Hematopoietic multipotent progenitor cell treated with erythropoietin and hydrocortisone succinate and interleukin-3 and kit ligand, for 6 days (in vitro differentiated cells): ENCODE results near the gene TASOR2.

Source experiments
- DNase-seq: peaks from one replicate; pipeline ENCODE4 v3.0.0-alpha.2; 2015

Gene TASOR2

GRCh38 chr10:5688587-5688986 is 3.9 kb downstream of the TASOR2 start:
- DNase-seq, result no peak

DNA sequence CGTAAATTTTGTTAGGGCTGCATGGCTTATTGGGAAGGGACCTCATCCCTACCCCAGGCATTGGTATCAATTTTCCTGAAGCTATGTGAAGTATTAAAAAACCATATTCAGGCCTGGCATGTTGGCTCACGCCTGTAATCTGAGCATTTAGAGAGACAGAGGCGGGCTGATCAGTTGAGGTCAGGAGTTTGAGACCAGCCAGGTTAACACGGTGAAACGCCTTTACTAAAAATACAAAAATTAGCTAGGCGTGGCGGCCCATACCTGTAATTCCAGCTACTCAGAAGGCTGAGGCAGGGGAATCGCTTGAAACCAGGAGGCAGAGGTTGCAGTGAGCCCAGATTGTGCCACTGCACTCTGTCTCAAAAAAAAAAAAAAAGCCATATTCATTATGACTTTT is 7.1 kb downstream of the TASOR2 start:
- no peak for DNase-seq

GRCh38 chr10:5692461-5693358 is 8.1 kb downstream of the TASOR2 start:
- peak; percentile 68 for DNase-seq

- no peak for DNase-seq
Observed at GRCh38 chr10:5694573-5694972, 9.9 kb downstream of the TASOR2 start.

- peak; percentile 37 for DNase-seq
Observed at GRCh38 chr10:5697342-5697741, 12.7 kb downstream of the TASOR2 start.

DNA sequence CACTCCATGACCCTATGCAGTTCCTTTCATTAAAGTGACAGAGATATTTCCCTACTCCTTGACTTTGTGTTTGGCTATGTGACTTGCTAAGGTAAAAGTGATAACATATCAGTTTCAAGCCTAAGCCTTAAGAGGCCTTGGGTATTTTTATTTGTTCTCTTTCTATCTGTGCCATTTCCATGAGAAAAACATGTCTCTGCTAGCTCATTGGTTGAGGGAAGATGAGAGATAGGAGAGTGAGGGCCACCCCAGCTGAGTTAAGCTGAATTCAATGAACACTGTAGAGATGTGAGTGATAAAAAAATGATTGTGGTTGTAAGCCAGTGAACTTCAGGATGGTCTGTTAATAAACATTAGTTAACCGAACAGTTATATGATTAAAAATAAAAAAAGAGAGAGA is 13.4 kb downstream of the TASOR2 start:
- no peak for DNase-seq

DNA sequence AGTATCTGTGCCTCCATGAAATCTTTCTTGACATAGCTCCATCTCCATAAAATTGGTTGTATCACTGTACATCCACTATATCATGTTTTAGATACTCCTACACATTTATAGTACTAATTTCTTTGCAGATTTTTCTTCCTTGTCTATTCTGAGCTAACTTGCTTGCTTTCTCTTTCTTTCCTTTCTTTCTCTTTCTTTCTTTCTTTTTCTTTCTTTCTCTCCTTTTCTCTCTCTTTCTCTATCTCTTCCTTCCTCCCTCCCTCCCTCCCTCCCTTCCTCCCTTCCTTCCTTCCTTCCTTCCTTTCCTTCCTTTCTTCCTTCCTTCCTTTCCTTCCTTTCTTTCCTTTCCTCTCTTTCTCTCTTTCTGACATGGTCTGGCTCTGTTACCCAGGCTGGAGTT is 23.7 kb downstream of the TASOR2 start:
- DNase-seq, result no peak

- no peak for DNase-seq
Observed at GRCh38 chr10:5709865-5710264, 25.2 kb downstream of the TASOR2 start.

GRCh38 chr10:5710859-5711258 is 26.2 kb downstream of the TASOR2 start:
- DNase-seq, result no peak

GRCh38 chr10:5711642-5712041 is 27.0 kb downstream of the TASOR2 start:
- DNase-seq, result no peak

DNA sequence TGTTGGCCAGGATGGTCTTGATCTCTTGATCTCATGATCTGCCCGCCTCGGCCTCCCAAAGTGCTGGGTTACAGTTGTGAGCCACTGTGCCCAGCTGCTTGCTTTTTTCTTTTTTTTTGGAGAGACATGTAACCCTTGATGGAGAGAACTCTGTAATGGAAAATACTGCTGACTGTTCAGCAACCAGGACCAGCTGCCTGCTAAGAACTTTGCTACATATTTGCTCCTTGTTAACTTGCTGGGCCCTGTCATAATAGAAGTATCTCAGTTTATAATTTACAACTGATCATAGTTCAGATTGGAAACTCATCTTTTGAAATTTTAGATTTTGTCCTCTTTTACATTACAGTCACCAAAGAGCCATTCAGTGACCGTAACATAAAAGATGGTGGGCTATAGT is 34.9 kb downstream of the TASOR2 start:
- no peak for DNase-seq

DNA sequence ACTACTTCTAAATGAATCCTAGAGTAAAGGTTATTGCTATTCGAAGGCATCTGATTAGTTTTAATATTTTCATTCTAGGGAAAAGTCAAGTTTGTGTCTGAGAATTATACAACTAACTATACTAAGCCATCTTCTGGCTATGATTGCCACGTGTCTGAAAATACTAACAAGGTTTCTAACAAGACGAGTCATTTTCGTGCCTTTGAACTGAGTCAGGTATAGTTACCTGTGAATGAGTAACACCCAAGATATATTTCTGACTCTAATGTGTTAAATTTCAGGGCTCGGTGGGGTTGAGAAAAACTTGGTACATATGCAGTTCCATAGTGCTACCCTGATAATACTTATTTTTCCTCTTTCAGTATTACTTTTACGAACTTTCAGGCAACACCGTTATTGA is 35.5 kb downstream of the TASOR2 start:
- no peak for DNase-seq

DNA sequence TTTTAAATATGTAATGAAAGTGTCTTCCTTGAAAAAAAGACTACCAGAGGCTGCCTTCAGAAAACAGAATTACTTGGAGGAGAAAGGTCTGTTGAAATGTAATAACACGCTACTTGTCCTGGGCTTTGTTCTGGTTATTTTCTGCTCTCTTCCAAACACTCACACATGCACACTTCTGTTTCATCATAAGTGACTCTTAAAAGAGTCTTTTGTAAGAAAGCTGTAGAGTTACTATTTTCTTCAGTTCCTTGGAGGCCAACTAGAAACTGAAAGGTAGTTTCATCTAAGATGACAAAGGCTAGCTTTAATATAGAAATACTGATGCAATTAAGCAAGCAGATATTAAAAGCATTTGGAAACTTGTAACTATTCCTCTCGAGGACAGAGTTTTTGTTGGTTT is 39.1 kb downstream of the TASOR2 start:
- no peak for DNase-seq

- DNase-seq, result no peak
Observed at GRCh38 chr10:5730766-5731165, 46.1 kb downstream of the TASOR2 start.

- no peak for DNase-seq
Observed at GRCh38 chr10:5731559-5731958, 46.9 kb downstream of the TASOR2 start.

GRCh38 chr10:5732141-5732540 is 47.5 kb downstream of the TASOR2 start:
- DNase-seq, result no peak
